HG03460 (cell line): Measurements from ENCODE around the gene FNBP1.
"Not testable (repeated sequence)": the region's sequence is repeated elsewhere in the genome, so short reads cannot be mapped to it uniquely, and the experiment has no call there.

Experiments used
- ATAC-seq: cut with Tn5 transposase; IDR thresholded peaks from one replicate; pipeline ENCODE4 v1.9.1; 2021; ENCODE audit not compliant: unreplicated experiment

The FNBP1 gene

GRCh38 chr9:129962451-129962864 is 80.5 kb downstream of the FNBP1 start:
- ATAC-seq, result no peak

- no peak for ATAC-seq
These were observed 84.2 kb downstream of the FNBP1 start for GRCh38 chr9:129958796-129959195.

GRCh38 chr9:129954868-129955550 is 88.0 kb downstream of the FNBP1 start:
- no peak for ATAC-seq

- ATAC-seq, result no peak
These were observed 89.3 kb downstream of the FNBP1 start for GRCh38 chr9:129953736-129954135.

GRCh38 chr9:129952337-129952736 is 90.7 kb downstream of the FNBP1 start:
- no peak for ATAC-seq

- ATAC-seq, result no peak
These were observed 93.2 kb downstream of the FNBP1 start for GRCh38 chr9:129949821-129950220.

GRCh38 chr9:129948626-129949025 is 94.4 kb downstream of the FNBP1 start:
- not testable (repeated sequence) for ATAC-seq

GRCh38 chr9:129946246-129946995 is 96.6 kb downstream of the FNBP1 start:
- no peak for ATAC-seq

GRCh38 chr9:129945314-129945713 is 97.7 kb downstream of the FNBP1 start:
- ATAC-seq, result no peak

GRCh38 chr9:129944506-129945116 is 98.4 kb downstream of the FNBP1 start:
- no peak for ATAC-seq

- ATAC-seq, result no peak
These were observed 103.6 kb downstream of the FNBP1 start for GRCh38 chr9:129939431-129939830.

GRCh38 chr9:129938291-129938979 is 104.6 kb downstream of the FNBP1 start:
- ATAC-seq, result no peak

- ATAC-seq, result not testable (repeated sequence)
These were observed 105.1 kb downstream of the FNBP1 start for GRCh38 chr9:129937879-129938278.

- ATAC-seq, result no peak
These were observed 106.8 kb downstream of the FNBP1 start for GRCh38 chr9:129936222-129936621.

GRCh38 chr9:129934780-129935179 is 108.2 kb downstream of the FNBP1 start:
- no peak for ATAC-seq

- no peak for ATAC-seq
These were observed 108.9 kb downstream of the FNBP1 start for GRCh38 chr9:129934041-129934591.

- ATAC-seq, result no peak
These were observed 109.6 kb downstream of the FNBP1 start for GRCh38 chr9:129933185-129934040.

GRCh38 chr9:129932303-129933151 is 110.5 kb downstream of the FNBP1 start:
- no peak for ATAC-seq

- no peak for ATAC-seq
These were observed 112.2 kb downstream of the FNBP1 start for GRCh38 chr9:129930743-129931142.
